Gastroesophageal sphincter (tissue), 4 donors: ENCODE measurements around the gene HOXC12. TPM values are rescaled to one million over a fixed set of nuclear protein-coding genes. Genes with fewer than 3 reads are reported as not detected.

Experiments
- ATAC-seq: fragments of 150-250 bp; one replicate; pipeline ENCODE4 v1.9.1; 2016; ENCODE audit warnings: mild to moderate bottlenecking, moderate library complexity
- H3K27ac ChIP-seq, 4 donors: fragments of 200-600 bp; sonication (generic) in 3 of 4; 1 replicate in 3 of 4; 2 replicates in 1 of 4; pipeline ENCODE4 v1.5.1; 2016 to 2019
- H3K27me3 ChIP-seq: fragments of 200-600 bp; sonication (generic); one replicate; pipeline ENCODE4 v1.5.1; 2019
- H3K36me3 ChIP-seq, 2 donors: fragments of 200-600 bp; sonication (generic); one replicate each; pipeline ENCODE4 v1.5.1; 2019; ENCODE audit warnings: control low read depth in 1 of 2
- H3K4me1 ChIP-seq, 3 donors: fragments of 200-600 bp; sonication (generic); 1 replicate in 2 of 3; 2 replicates in 1 of 3; pipeline ENCODE4 v1.5.1; 2016 to 2019; ENCODE audit warnings: control low read depth in 2 of 3
- H3K4me3 ChIP-seq, 2 donors: fragments of 200-600 bp; sonication (generic); one replicate each; pipeline ENCODE4 v1.5.1; 2019; ENCODE audit warnings: mild to moderate bottlenecking in 1 of 2, moderate library complexity in 1 of 2
- H3K9me3 ChIP-seq, 3 donors: fragments of 200-600 bp; sonication (generic); one replicate each; pipeline ENCODE4 v1.5.1; 2017 to 2019; ENCODE audit warnings: control low read depth in 2 of 3
- CTCF ChIP-seq, 4 experiments: fragments of 200-600 bp in 2 of 4; fragments of 450-650 bp in 2 of 4; sonication (generic) in 1 of 4; IDR thresholded peaks; one replicate each; pipeline ENCODE4 v1.5.1; 2017 to 2019; ENCODE audit warnings: antibody characterized with exemption in 4 of 4, mild to moderate bottlenecking in 2 of 4, moderate library complexity in 2 of 4
- EP300 ChIP-seq: sonication (generic); formaldehyde crosslinking; IDR thresholded peaks from one replicate; pipeline ENCODE4 v1.6.1; 2017; ENCODE audit warnings: antibody characterized with exemption, mild to moderate bottlenecking
- POLR2A ChIP-seq, 2 donors: fragments of 450-650 bp; IDR thresholded peaks; one replicate each; pipeline ENCODE4 v1.6.1; 2017; ENCODE audit warnings: antibody characterized with exemption in 2 of 2, mild to moderate bottlenecking in 2 of 2, moderate library complexity in 1 of 2
- POLR2AphosphoS5 ChIP-seq: sonication (generic); formaldehyde crosslinking; IDR thresholded peaks from one replicate; pipeline ENCODE4 v1.6.1; 2017; ENCODE audit warnings: antibody characterized with exemption
- WGBS, 2 donors: methylation state at CpG; one replicate each; pipeline ENCODE4 v1.1.5; 2018; ENCODE audit warnings: low coverage in 1 of 2; 5-methylcytosine and 5-hydroxymethylcytosine counted together
- total RNA-seq, 4 donors: library from RNA; depleted of rRNA; stranded (reverse); fragments of >200 nt; gene quantifications; one replicate each; pipeline ENCODE4 v1.1.0, GENCODE V29; 2016

HOXC12 gene
- total RNA-seq, 4 donors from 2014 or later, result not detected

DNA sequence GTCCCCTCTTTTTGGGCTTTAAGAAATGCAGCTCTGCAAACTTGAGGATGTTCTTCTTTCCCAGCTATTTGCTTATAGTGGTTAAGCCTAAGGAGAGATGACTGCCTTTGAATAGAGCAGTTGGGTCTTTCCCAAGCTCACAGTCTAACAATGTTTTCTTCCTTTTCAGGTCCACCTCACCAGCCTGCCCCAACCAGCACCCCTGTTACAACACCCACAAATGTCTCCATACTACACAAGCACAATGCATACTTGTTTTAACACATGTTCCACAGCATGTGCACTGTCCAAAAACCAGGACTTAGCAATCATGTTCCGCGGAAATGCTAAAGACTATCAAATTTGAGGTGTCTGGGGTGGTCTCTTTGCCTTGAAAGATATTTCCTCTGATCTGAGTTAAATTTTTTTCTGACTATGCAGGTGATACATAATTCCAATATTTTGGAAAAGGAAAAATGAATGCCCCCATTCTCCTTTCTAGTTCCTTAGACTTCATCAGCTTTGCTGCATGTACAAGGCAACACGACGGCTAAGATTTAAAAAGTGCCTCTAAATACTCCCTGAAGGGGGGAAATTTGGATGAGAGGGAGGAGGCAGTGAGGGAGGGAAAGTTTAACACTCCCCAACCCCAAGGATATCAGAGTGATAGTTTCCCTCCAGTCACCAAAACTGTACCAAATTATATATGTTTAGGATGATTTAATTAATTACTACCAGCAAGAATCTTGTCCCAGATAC lies 22.7 kb upstream of the HOXC12 start:
- peaks cover 0 to 17% (median 5%) of the 10 kb centered on the region in 3 donors for H3K4me1 ChIP-seq
- no peaks in the 10 kb centered on the region for H3K36me3 ChIP-seq
- peaks cover 100% of the 10 kb centered on the region for H3K27me3 ChIP-seq
- no peak for TF ChIP-seq EP300
- TF ChIP-seq CTCF (IDR thresholded peaks at IDR 0.05), result no peak
- no peak for TF ChIP-seq POLR2A (IDR thresholded peaks at IDR 0.05)
- no peak for TF ChIP-seq POLR2AphosphoS5
- no peaks in the 10 kb centered on the region for H3K9me3 ChIP-seq
- ATAC-seq, result no peak
- H3K4me3 ChIP-seq, result no peak overlapping the region
- 31 to 41% methylated on average over 4 of the region's 4 CpGs for WGBS, 2 donors
- no peak overlapping the region for H3K27ac ChIP-seq

- peaks cover 0 to 11% (median 5%) of the 10 kb centered on the region in 3 donors for H3K4me1 ChIP-seq
- no peaks in the 10 kb centered on the region for H3K36me3 ChIP-seq
- 24 to 35% methylated on average over 3 to 4 of the region's 4 CpGs for WGBS, 2 donors
- H3K27ac ChIP-seq, result no peak overlapping the region
- peaks cover 100% of the 10 kb centered on the region for H3K27me3 ChIP-seq
- no peak for ATAC-seq
- no peak overlapping the region for H3K4me3 ChIP-seq
- H3K9me3 ChIP-seq, result no peaks in the 10 kb centered on the region
- TF ChIP-seq EP300 (no peak), CTCF (IDR thresholded peaks at IDR 0.05) (no peak), POLR2A (IDR thresholded peaks at IDR 0.05) (no peak), POLR2AphosphoS5 (no peak)
Observed at GRCh38 chr12:53932915-53933314, 21.8 kb upstream of the HOXC12 start.

DNA sequence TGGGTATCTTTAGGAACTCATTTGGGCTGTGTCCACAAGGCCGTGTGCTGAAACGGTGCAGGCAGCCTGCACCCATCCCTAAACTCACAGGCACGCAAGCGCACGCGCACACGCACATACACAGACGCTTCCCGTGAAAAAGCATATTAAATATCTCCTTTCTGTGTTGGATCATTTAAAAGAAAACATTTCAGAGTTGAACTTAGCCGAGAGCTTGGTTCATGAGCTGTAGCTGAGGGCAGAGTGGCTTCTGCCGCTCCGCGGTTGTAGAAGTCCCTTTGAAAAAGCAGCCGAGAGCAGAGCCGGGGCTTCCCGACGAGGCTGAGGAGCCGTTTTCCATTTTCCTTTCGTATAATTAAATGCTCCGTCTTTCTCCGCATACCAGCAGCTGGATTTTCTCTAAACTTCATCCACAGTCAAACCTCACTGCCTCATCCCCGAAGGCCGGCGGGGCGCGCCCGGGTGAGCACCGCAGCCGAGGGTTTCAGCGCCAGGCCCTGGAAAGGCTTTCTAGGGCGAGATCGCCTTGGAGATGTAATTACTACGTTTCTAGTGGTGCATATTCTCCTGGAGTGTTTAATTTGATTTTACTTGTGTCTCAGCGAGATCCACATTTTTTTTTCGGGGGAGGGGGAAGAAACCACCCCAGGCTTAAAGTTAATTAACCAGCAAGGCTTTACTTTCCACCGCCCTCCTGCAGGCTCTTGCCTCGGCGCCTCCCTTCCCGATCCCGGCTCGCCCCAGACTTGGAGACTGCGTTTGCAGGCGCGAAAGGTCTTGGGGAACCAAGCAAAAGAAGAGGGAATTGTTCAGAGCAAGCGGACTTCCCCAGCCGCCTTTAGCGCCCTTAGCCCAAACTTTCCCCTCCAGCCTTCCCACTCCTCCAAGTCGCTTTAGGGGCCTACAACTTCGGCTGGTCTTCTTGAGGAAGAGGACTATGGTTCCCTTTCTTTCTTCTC lies 19.0 kb upstream of the HOXC12 start:
- TF ChIP-seq CTCF (IDR thresholded peaks at IDR 0.05), result no peak
- no peak for TF ChIP-seq EP300
- TF ChIP-seq POLR2A (IDR thresholded peaks at IDR 0.05), result no peak
- TF ChIP-seq POLR2AphosphoS5, result no peak
- Histone ChIP-seq H3K9me3 (no peaks in the 10 kb centered on the region), H3K27ac (no peak overlapping the region), H3K4me3 (no peak overlapping the region), H3K4me1 (peaks cover 0 to 32% (median 12%) of the 10 kb centered on the region in 3 donors), H3K27me3 (peaks cover 100% of the 10 kb centered on the region), H3K36me3 (no peaks in the 10 kb centered on the region)
- WGBS, 2 donors, result 6 to 8% methylated on average over 38 to 46 of the region's 49 CpGs
- ATAC-seq, result no peak

DNA sequence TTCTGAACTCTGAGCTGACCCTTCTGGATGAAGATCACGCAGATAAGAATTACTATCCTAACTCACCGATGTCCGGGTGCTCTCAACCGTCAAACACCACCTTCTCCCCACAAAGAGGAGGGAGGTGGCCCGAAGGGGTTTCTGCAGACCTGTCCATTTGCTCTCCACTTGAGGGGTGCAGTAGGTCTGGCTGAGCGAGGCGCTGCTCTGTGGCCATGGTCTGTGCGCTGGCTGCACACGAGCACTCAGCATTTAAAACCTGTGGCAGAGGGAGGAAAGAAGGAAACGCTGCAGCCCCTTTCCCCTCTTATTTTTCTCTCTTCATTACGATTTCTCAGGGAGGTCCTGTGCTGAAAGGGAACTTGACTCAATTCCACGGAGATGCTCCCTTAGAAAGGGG lies 17.6 kb upstream of the HOXC12 start:
- Histone ChIP-seq H3K36me3 (no peaks in the 10 kb centered on the region), H3K4me1 (peaks cover 0 to 32% (median 12%) of the 10 kb centered on the region in 3 donors), H3K9me3 (no peaks in the 10 kb centered on the region), H3K4me3 (no peak overlapping the region), H3K27me3 (peaks cover 100% of the 10 kb centered on the region), H3K27ac (no peak overlapping the region)
- no peak for ATAC-seq
- TF ChIP-seq EP300 (no peak), POLR2AphosphoS5 (no peak), CTCF (IDR thresholded peaks at IDR 0.05) (no peak)
- 15 to 20% methylated on average over 1 to 8 of the region's 12 CpGs for WGBS, 2 donors
